Measurements from ENCODE around the gene NSUN2.

NSUN2 gene

DNA sequence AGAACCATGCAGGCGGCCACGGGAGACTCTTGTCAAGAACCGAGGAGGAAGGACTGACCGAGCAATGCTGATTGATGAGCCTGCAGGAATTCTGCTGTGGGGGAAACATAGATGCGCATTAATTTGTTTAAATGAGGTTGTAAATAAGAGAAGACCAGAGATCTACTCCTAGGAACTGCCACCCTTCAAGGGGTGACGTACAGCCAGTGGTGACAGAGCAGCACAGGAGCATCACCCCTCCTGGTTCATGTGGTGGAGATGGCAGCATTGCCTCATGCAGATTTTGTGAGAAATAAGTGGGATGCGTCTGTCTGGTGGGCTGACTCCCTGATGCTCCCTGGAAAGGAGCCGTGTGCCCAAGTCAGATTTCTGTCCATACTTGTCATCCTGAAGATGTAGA is 22.6 kb upstream of the NSUN2 start:
- no peak overlapping the region for H2AFZ ChIP-seq (ENCODE audit: low read length)
- H3K27me3 ChIP-seq (replicated peaks; ENCODE audit: insufficient read depth, low read length), result no peaks in the 10 kb centered on the region
- peaks cover 9% of the 10 kb centered on the region; the same call in 1 of the 2 replicates for H3K36me3 ChIP-seq (replicated peaks; ENCODE audit: insufficient read depth, low read length)
- no peaks in the 10 kb centered on the region for H3K79me2 ChIP-seq (ENCODE audit: low read length)
- H3K4me3 ChIP-seq (ENCODE audit: low read length), result no peak overlapping the region
- TF ChIP-seq EZH2 (optimal IDR thresholded peaks at IDR 0.05; ENCODE audit: low read depth, low read length) (no peak), EZH2phosphoT487 (IDR thresholded peaks at IDR 0.05; ENCODE audit: low read length) (no peak)
- TF ChIP-seq, protein P1, sequence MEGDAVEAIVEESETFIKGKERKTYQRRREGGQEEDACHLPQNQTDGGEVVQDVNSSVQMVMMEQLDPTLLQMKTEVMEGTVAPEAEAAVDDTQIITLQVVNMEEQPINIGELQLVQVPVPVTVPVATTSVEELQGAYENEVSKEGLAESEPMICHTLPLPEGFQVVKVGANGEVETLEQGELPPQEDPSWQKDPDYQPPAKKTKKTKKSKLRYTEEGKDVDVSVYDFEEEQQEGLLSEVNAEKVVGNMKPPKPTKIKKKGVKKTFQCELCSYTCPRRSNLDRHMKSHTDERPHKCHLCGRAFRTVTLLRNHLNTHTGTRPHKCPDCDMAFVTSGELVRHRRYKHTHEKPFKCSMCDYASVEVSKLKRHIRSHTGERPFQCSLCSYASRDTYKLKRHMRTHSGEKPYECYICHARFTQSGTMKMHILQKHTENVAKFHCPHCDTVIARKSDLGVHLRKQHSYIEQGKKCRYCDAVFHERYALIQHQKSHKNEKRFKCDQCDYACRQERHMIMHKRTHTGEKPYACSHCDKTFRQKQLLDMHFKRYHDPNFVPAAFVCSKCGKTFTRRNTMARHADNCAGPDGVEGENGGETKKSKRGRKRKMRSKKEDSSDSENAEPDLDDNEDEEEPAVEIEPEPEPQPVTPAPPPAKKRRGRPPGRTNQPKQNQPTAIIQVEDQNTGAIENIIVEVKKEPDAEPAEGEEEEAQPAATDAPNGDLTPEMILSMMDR (IDR thresholded peaks at IDR 0.05; ENCODE audit: low read length), result no peak
- H3K9me2 ChIP-seq (replicated peaks; ENCODE audit: insufficient read depth, low read length), result no peaks in the 10 kb centered on the region
- no peak overlapping the region for H3K4me2 ChIP-seq (ENCODE audit: low read depth, low read length)
- H3K9me3 ChIP-seq (replicated peaks; ENCODE audit: insufficient read depth, low read length), result no peaks in the 10 kb centered on the region
- H4K20me1 ChIP-seq (ENCODE audit: insufficient read depth, low read length), result no peaks in the 10 kb centered on the region
- no peak overlapping the region for H3K9ac ChIP-seq (ENCODE audit: low read length)
- DNase-seq, result no peak
- H3K27ac ChIP-seq (ENCODE audit: low read length), result no peak overlapping the region
- H3F3A ChIP-seq (ENCODE audit: insufficient read depth, low read length), result no peaks in the 10 kb centered on the region
- H3K4me1 ChIP-seq (ENCODE audit: low read length), result 0 out of 2 replicates have a peak, but pooled peaks cover 5% of the 10 kb centered on the region

GRCh38 chr5:6652025-6652424 is 19.2 kb upstream of the NSUN2 start:
- Histone ChIP-seq H2AFZ (ENCODE audit: low read length) (no peak overlapping the region), H3K27ac (ENCODE audit: low read length) (no peak overlapping the region), H3K9me3 (replicated peaks; ENCODE audit: insufficient read depth, low read length) (no peaks in the 10 kb centered on the region), H3K4me1 (ENCODE audit: low read length) (0 out of 2 replicates have a peak, but pooled peaks cover 5% of the 10 kb centered on the region), H3K9ac (ENCODE audit: low read length) (no peak overlapping the region), H3K4me2 (ENCODE audit: low read depth, low read length) (no peak overlapping the region), H4K20me1 (ENCODE audit: insufficient read depth, low read length) (no peaks in the 10 kb centered on the region), H3K79me2 (ENCODE audit: low read length) (no peaks in the 10 kb centered on the region), H3K36me3 (replicated peaks; ENCODE audit: insufficient read depth, low read length) (peaks cover 9% of the 10 kb centered on the region; the same call in 1 of the 2 replicates), H3K9me2 (replicated peaks; ENCODE audit: insufficient read depth, low read length) (no peaks in the 10 kb centered on the region), H3F3A (ENCODE audit: insufficient read depth, low read length) (no peaks in the 10 kb centered on the region), H3K27me3 (replicated peaks; ENCODE audit: insufficient read depth, low read length) (no peaks in the 10 kb centered on the region), H3K4me3 (ENCODE audit: low read length) (no peak overlapping the region)
- DNase-seq, result no peak
- TF ChIP-seq EZH2phosphoT487 (IDR thresholded peaks at IDR 0.05; ENCODE audit: low read length), result no peak
- TF ChIP-seq EZH2 (optimal IDR thresholded peaks at IDR 0.05; ENCODE audit: low read depth, low read length), result no peak
- TF ChIP-seq, protein P1 (IDR thresholded peaks at IDR 0.05; ENCODE audit: low read length), result no peak

- no peak for TF ChIP-seq EZH2phosphoT487 (IDR thresholded peaks at IDR 0.05; ENCODE audit: low read length)
- no peak for TF ChIP-seq EZH2 (optimal IDR thresholded peaks at IDR 0.05; ENCODE audit: low read depth, low read length)
- TF ChIP-seq, protein P1 (IDR thresholded peaks at IDR 0.05; ENCODE audit: low read length), result no peak
- Histone ChIP-seq H3K9me3 (replicated peaks; ENCODE audit: insufficient read depth, low read length) (no peaks in the 10 kb centered on the region), H3K4me3 (ENCODE audit: low read length) (no peak overlapping the region), H3K27me3 (replicated peaks; ENCODE audit: insufficient read depth, low read length) (no peaks in the 10 kb centered on the region), H3K27ac (ENCODE audit: low read length) (no peak overlapping the region), H3K9ac (ENCODE audit: low read length) (no peak overlapping the region), H3K4me1 (ENCODE audit: low read length) (0 out of 2 replicates have a peak, but pooled peaks cover 5% of the 10 kb centered on the region), H3F3A (ENCODE audit: insufficient read depth, low read length) (no peaks in the 10 kb centered on the region), H3K79me2 (ENCODE audit: low read length) (no peaks in the 10 kb centered on the region), H3K9me2 (replicated peaks; ENCODE audit: insufficient read depth, low read length) (no peaks in the 10 kb centered on the region), H2AFZ (ENCODE audit: low read length) (no peak overlapping the region), H3K4me2 (ENCODE audit: low read depth, low read length) (no peak overlapping the region), H4K20me1 (ENCODE audit: insufficient read depth, low read length) (no peaks in the 10 kb centered on the region), H3K36me3 (replicated peaks; ENCODE audit: insufficient read depth, low read length) (no peaks in the 10 kb centered on the region; the same call in 1 of the 2 replicates)
- no peak for DNase-seq
Measured at GRCh38 chr5:6649681-6650080, 16.8 kb upstream of the NSUN2 start.
